HEK293T (cell line): Measurements from ENCODE around the gene TBC1D8.

ENCODE experiments used
- BHLHE40 ChIP-seq: fragments of 450-650 bp; IDR thresholded peaks from 2 replicates; pipeline ENCODE4 v1.6.1; 2016; ENCODE audit warnings: mild to moderate bottlenecking, moderate library complexity, borderline replicate concordance
- CTBP1 ChIP-seq: fragments of 450-650 bp; IDR thresholded peaks from 2 replicates; pipeline ENCODE4 v1.6.1; 2016; ENCODE audit warnings: borderline replicate concordance
- ELF4 ChIP-seq: fragments of 450-650 bp; IDR thresholded peaks from 2 replicates; pipeline ENCODE4 v1.6.1; 2017; ENCODE audit warnings: antibody characterized with exemption
- FOXA1 ChIP-seq: fragments of 450-650 bp; IDR thresholded peaks from 2 replicates; pipeline ENCODE4 v1.6.1; 2016; ENCODE audit warnings: mild to moderate bottlenecking
- FOXK2 ChIP-seq: fragments of 450-650 bp; IDR thresholded peaks from 2 replicates; pipeline ENCODE4 v1.6.1; 2016; ENCODE audit warnings: mild to moderate bottlenecking
- FOXM1 ChIP-seq: fragments of 450-650 bp; IDR thresholded peaks from 2 replicates; pipeline ENCODE4 v1.6.1; 2017; ENCODE audit warnings: mild to moderate bottlenecking, borderline replicate concordance
- HDGF ChIP-seq: fragments of 450-650 bp; IDR thresholded peaks from 2 replicates; pipeline ENCODE4 v1.6.1; 2017; ENCODE audit warnings: antibody characterized with exemption, borderline replicate concordance
- L3MBTL2 ChIP-seq: fragments of 450-650 bp; conservative IDR thresholded peaks from 2 replicates; pipeline ENCODE4 v1.6.1; 2016; ENCODE audit warnings: mild to moderate bottlenecking
- LEF1 ChIP-seq: fragments of 450-650 bp; IDR thresholded peaks from 2 replicates; pipeline ENCODE4 v1.6.1; 2017; ENCODE audit warnings: mild to moderate bottlenecking, borderline replicate concordance
- NFRKB ChIP-seq: fragments of 450-650 bp; IDR thresholded peaks from 2 replicates; pipeline ENCODE4 v1.6.1; 2016; ENCODE audit warnings: mild to moderate bottlenecking, moderate library complexity
- SP1 ChIP-seq: fragments of 450-650 bp; IDR thresholded peaks from 2 replicates; pipeline ENCODE4 v1.6.1; 2017
- SUZ12 ChIP-seq: fragments of 450-650 bp; IDR thresholded peaks from 2 replicates; pipeline ENCODE4 v1.6.1; 2016; ENCODE audit warnings: mild to moderate bottlenecking
- TARDBP ChIP-seq: fragments of 450-650 bp; IDR thresholded peaks from 2 replicates; pipeline ENCODE4 v1.6.1; 2016
- ZNF384 ChIP-seq: fragments of 450-650 bp; IDR thresholded peaks from 2 replicates; pipeline ENCODE4 v1.6.1; 2016

- TF ChIP-seq FOXM1 (no peak), HDGF (no peak), FOXA1 (no peak), NFRKB (no peak), FOXK2 (no peak), TARDBP (no peak), SUZ12 (no peak), BHLHE40 (no peak), CTBP1 (no peak), ZNF384 (no peak), L3MBTL2 (no peak), ELF4 (no peak), SP1 (no peak), LEF1 (no peak)
Measured at GRCh38 chr2:101012054-101012705, 139.0 kb downstream of the TBC1D8 start.
